ENCODE measurements around the gene PARM1.

GRCh38 chr4:74950200-74950599 lies 17.3 kb downstream of the PARM1 start:
- no peak for TF ChIP-seq CTCF (tag by site-specific recombination; IDR thresholded peaks at IDR 0.05)
- TF ChIP-seq REST (tag by site-specific recombination; IDR thresholded peaks at IDR 0.05): no peak
- no peak for TF ChIP-seq ZNF777 (tag by site-specific recombination; IDR thresholded peaks at IDR 0.05; ENCODE audit: borderline replicate concordance)
- no peak for TF ChIP-seq ZBTB6 (tag by site-specific recombination; IDR thresholded peaks at IDR 0.05)
- TF ChIP-seq ZBTB20 (tag by site-specific recombination; IDR thresholded peaks at IDR 0.05): no peak
